ENCODE data around the gene CACHD1. TPM values are rescaled to one million over a fixed set of nuclear protein-coding genes. Genes with fewer than 3 reads are reported as not detected.

Gene CACHD1
- total RNA-seq, 2 donors from 2014 or later = 10.8 to 14.4 TPM

DNA sequence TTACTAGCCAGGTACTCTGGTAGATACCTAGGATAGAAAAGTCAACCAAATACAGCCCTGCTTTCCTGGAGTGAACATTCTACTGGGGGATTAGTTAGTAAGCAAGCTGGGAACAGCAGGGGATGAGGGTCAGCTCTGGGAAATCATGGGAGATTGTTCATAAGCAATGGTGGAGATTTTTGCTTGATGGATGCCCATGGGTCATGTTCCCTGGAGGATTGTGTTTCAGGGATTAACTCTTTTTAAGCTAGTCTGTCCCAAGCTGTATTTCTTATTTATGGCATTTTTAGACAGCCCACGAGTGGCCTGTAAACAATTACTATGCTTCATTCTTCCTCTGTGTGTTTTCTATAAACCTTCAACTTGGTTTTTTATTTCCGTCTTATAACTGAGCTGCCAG, 18.9 kb downstream of the CACHD1 start:
- no peak overlapping the region for H3K4me3 ChIP-seq
- no peaks in the 10 kb centered on the region for H3K27me3 ChIP-seq (replicated peaks; ENCODE audit: insufficient read depth)
- H3K9me3 ChIP-seq = no peaks in the 10 kb centered on the region
- peak overlapping the region in 1 of 2 donors; percentile 6 for H3K27ac ChIP-seq
- 52% methylated on average over 2 of the region's 2 CpGs for WGBS
- no peak for TF ChIP-seq POLR2A (IDR thresholded peaks at IDR 0.05)
- no peak for TF ChIP-seq POLR2AphosphoS5 (IDR thresholded peaks at IDR 0.05)
- TF ChIP-seq, protein P1, sequence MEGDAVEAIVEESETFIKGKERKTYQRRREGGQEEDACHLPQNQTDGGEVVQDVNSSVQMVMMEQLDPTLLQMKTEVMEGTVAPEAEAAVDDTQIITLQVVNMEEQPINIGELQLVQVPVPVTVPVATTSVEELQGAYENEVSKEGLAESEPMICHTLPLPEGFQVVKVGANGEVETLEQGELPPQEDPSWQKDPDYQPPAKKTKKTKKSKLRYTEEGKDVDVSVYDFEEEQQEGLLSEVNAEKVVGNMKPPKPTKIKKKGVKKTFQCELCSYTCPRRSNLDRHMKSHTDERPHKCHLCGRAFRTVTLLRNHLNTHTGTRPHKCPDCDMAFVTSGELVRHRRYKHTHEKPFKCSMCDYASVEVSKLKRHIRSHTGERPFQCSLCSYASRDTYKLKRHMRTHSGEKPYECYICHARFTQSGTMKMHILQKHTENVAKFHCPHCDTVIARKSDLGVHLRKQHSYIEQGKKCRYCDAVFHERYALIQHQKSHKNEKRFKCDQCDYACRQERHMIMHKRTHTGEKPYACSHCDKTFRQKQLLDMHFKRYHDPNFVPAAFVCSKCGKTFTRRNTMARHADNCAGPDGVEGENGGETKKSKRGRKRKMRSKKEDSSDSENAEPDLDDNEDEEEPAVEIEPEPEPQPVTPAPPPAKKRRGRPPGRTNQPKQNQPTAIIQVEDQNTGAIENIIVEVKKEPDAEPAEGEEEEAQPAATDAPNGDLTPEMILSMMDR (IDR thresholded peaks at IDR 0.05) = no peak
- DNase-seq (ENCODE audit: low spot score) = no peak
- H3K36me3 ChIP-seq = no peaks in the 10 kb centered on the region
- H3K4me1 ChIP-seq (replicated peaks) = no peaks in the 10 kb centered on the region
- intact Hi-C loops (cut with DNase I) = no loop called here

DNA sequence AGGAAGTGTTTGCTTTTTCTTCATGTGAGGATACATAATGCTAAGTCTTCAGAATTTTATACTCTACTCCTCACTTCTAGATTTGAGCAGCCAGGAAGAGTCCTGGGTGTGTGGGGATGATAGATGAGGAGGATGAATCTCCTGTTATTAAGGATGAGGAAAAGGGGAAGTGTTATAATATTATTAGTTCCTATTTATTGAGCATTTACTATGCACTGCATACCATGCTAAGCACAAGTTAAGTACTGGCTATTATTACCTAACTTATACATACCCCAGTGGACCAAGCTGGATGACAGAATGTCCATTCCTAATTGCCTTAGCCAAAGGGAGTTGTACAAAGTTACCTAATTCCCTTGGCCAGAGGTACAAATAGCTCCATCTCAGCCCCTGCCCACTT, 19.8 kb downstream of the CACHD1 start:
- no peaks in the 10 kb centered on the region for H3K9me3 ChIP-seq
- no peak for DNase-seq (ENCODE audit: low spot score)
- H3K27ac ChIP-seq = peak overlapping the region in 1 of 2 donors; percentile 6
- intact Hi-C loops (cut with DNase I) = no loop called here
- no peak for TF ChIP-seq POLR2A (IDR thresholded peaks at IDR 0.05)
- TF ChIP-seq, protein P1 (IDR thresholded peaks at IDR 0.05) = no peak
- TF ChIP-seq POLR2AphosphoS5 (IDR thresholded peaks at IDR 0.05) = no peak
- no peaks in the 10 kb centered on the region for H3K36me3 ChIP-seq
- H3K4me3 ChIP-seq = no peak overlapping the region
- no peaks in the 10 kb centered on the region for H3K27me3 ChIP-seq (replicated peaks; ENCODE audit: insufficient read depth)
- no peaks in the 10 kb centered on the region for H3K4me1 ChIP-seq (replicated peaks)

DNA sequence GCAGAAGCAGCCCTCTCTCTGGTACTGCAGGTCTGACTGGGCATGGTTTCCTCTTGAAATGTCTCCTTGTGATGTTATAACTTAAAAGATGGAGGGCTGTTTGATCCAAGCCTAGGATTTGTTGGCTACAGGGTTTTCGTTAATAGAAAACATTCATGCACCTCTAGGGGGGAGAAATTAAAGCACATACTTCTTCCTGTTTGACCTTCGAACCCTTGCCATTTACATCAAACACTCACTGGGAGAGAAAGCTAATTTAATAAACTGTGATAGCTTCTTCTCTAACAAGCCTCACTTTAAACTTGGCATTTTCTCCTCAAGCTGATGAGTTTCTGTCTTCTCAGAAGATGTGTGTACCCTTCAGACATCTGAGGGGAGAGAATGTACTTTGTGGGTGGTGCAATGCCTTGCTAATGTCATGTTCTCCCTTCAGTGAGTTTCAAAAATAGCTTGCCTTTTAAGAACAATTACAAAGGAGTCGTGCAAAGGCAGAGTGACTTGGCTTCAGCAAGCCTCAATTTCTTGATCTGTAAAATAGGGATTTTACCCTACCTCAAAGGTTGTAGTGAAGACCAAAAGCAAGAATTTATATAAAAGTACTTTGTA, 20.4 kb downstream of the CACHD1 start:
- intact Hi-C loops (cut with DNase I) = no loop called here
- DNase-seq (ENCODE audit: low spot score) = no peak
- H3K27ac ChIP-seq = no peak overlapping the region
- no peaks in the 10 kb centered on the region for H3K27me3 ChIP-seq (replicated peaks; ENCODE audit: insufficient read depth)
- no peaks in the 10 kb centered on the region for H3K9me3 ChIP-seq
- TF ChIP-seq POLR2AphosphoS5 (IDR thresholded peaks at IDR 0.05) (no peak), POLR2A (IDR thresholded peaks at IDR 0.05) (no peak)
- TF ChIP-seq, protein P1 (IDR thresholded peaks at IDR 0.05) = no peak
- H3K4me1 ChIP-seq (replicated peaks) = no peaks in the 10 kb centered on the region
- H3K4me3 ChIP-seq = no peak overlapping the region
- 67% methylated on average over 3 of the region's 3 CpGs for WGBS
- no peaks in the 10 kb centered on the region for H3K36me3 ChIP-seq

DNA sequence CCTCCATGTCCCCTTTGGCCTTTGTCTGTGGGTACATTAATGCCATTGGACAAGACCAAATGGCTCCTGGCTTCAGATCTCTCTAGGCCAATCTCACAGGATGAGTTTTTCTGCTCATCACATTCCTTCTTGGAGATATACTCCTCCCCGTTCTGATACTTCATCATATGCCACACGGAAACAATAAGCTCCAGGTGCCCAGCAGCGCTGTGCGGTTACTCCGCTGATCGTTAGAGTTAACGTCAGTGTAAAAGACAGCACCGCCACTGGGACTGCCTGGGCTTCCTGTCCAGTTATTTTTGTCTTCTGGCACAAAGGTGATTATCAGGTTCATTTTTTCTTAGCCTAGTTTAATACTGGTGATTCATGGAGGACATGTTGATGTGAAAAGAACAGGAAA, 22.5 kb downstream of the CACHD1 start:
- WGBS = 93% methylated on average over 8 of the region's 8 CpGs

DNA sequence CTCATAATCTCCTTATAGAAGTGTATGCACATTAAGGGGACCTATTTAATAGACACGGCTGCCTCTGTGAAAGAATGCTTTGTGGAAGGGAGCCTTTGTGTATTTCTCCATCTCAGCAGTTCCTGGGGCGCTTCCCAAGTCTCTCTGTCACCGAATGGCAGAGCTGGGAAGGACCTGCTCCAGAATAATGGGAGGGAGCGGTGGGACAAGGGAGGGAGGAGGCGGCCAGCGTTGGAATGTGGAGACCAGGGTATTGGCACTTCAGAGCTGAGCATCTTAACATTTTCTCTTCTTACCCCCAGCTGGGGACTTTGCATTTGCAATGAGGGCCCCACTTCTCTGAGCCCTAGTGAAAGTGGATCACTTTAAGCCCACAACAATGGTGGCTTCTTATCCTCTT, 23.9 kb downstream of the CACHD1 start:
- DNase-seq (ENCODE audit: low spot score) = no peak
- Histone ChIP-seq H3K4me3 (no peak overlapping the region), H3K9me3 (no peaks in the 10 kb centered on the region), H3K27ac (no peak overlapping the region), H3K27me3 (replicated peaks; ENCODE audit: insufficient read depth) (no peaks in the 10 kb centered on the region), H3K4me1 (replicated peaks) (no peaks in the 10 kb centered on the region), H3K36me3 (no peaks in the 10 kb centered on the region)
- TF ChIP-seq POLR2A (IDR thresholded peaks at IDR 0.05) (no peak), POLR2AphosphoS5 (IDR thresholded peaks at IDR 0.05) (no peak)
- TF ChIP-seq, protein P1 (IDR thresholded peaks at IDR 0.05) = no peak
- intact Hi-C loops (cut with DNase I) = no loop called here
- WGBS = 75% methylated on average over 6 of the region's 6 CpGs

More for the DNA sequence above, 22.5 kb downstream of the CACHD1 start:
- no peaks in the 10 kb centered on the region for H3K27me3 ChIP-seq (replicated peaks; ENCODE audit: insufficient read depth)
- intact Hi-C loops (cut with DNase I) = no loop called here
- no peak overlapping the region for H3K4me3 ChIP-seq
- H3K4me1 ChIP-seq (replicated peaks) = no peaks in the 10 kb centered on the region
- H3K27ac ChIP-seq = no peak overlapping the region
- no peak for DNase-seq (ENCODE audit: low spot score)
- TF ChIP-seq POLR2A (IDR thresholded peaks at IDR 0.05) (no peak), POLR2AphosphoS5 (IDR thresholded peaks at IDR 0.05) (no peak)
- TF ChIP-seq, protein P1 (IDR thresholded peaks at IDR 0.05) = no peak
- no peaks in the 10 kb centered on the region for H3K36me3 ChIP-seq
- no peaks in the 10 kb centered on the region for H3K9me3 ChIP-seq

All from prostate gland (tissue), 2 donors.